MM.1S (cell line): ENCODE measurements around the gene EGFL7.

Experiments used
- DNase-seq: peaks from one replicate; pipeline ENCODE4 v3.0.0-alpha.2; 2015
- H2AFZ ChIP-seq: fragments of 300-600 bp; sonication (generic); 2 replicates; pipeline ENCODE4 v1.6.0; 2016; ENCODE audit warnings: antibody characterized with exemption, low read length
- H3F3A ChIP-seq: fragments of 300-600 bp; sonication (generic); 2 replicates; pipeline ENCODE4 v1.6.1; 2016; ENCODE audit warnings: mild to moderate bottlenecking, antibody characterized with exemption, low read length, moderate library complexity, mixed read lengths; ENCODE audit not compliant: insufficient read depth
- H3K27ac ChIP-seq: fragments of 300-600 bp; sonication (generic); 2 replicates; pipeline ENCODE4 v1.5.1; 2016; ENCODE audit warnings: mild to moderate bottlenecking, low read length
- H3K27me3 ChIP-seq: fragments of 300-600 bp; sonication (generic); replicated peaks from 2 replicates; pipeline ENCODE4 v1.6.0; 2016; ENCODE audit warnings: low read length; ENCODE audit not compliant: insufficient read depth
- H3K36me3 ChIP-seq: fragments of 300-600 bp; sonication (generic); replicated peaks from 2 replicates; pipeline ENCODE4 v1.6.1; 2016; ENCODE audit warnings: mild to moderate bottlenecking, low read length, mixed read lengths; ENCODE audit not compliant: insufficient read depth
- H3K4me1 ChIP-seq: fragments of 300-600 bp; sonication (generic); 2 replicates; pipeline ENCODE4 v1.6.1; 2016; ENCODE audit warnings: low read length, mixed read lengths
- H3K4me2 ChIP-seq: fragments of 300-600 bp; sonication (generic); 2 replicates; pipeline ENCODE4 v1.6.0; 2016; ENCODE audit warnings: low read depth, low read length
- H3K4me3 ChIP-seq: fragments of 300-600 bp; sonication (generic); 2 replicates; pipeline ENCODE4 v1.5.1; 2016; ENCODE audit warnings: low read length, mixed read lengths
- H3K79me2 ChIP-seq: fragments of 300-600 bp; sonication (generic); 2 replicates; pipeline ENCODE4 v1.6.1; 2016; ENCODE audit warnings: mixed run types, low read length, mixed read lengths
- H3K9ac ChIP-seq: fragments of 300-600 bp; sonication (generic); 2 replicates; pipeline ENCODE4 v1.6.1; 2016; ENCODE audit warnings: low read length, mixed read lengths
- H3K9me2 ChIP-seq: fragments of 300-600 bp; sonication (generic); replicated peaks from 2 replicates; pipeline ENCODE4 v1.6.1; 2016; ENCODE audit warnings: mild to moderate bottlenecking, low read length, mixed read lengths; ENCODE audit not compliant: insufficient read depth
- H3K9me3 ChIP-seq: fragments of 300-600 bp; sonication (generic); replicated peaks from 2 replicates; pipeline ENCODE4 v1.6.1; 2016; ENCODE audit warnings: mild to moderate bottlenecking, low read length, mixed read lengths; ENCODE audit not compliant: insufficient read depth
- H4K20me1 ChIP-seq: fragments of 300-600 bp; sonication (generic); 2 replicates; pipeline ENCODE4 v1.6.1; 2016; ENCODE audit warnings: mild to moderate bottlenecking, low read length, moderate library complexity, mixed read lengths; ENCODE audit not compliant: insufficient read depth
- EZH2 ChIP-seq: fragments of 300-600 bp; sonication (generic); optimal IDR thresholded peaks from 2 replicates; pipeline ENCODE3; 2017; ENCODE audit warnings: low read depth, mild to moderate bottlenecking, antibody characterized with exemption, low read length, mixed read lengths
- EZH2phosphoT487 ChIP-seq: fragments of 300-600 bp; sonication (generic); IDR thresholded peaks from 2 replicates; pipeline ENCODE4 v1.6.1; 2018; ENCODE audit warnings: antibody characterized with exemption, low read length
- TF ChIP-seq, protein P1 (sequence below): fragments of 300-600 bp; sonication (generic); IDR thresholded peaks from 2 replicates; pipeline ENCODE4 v1.5.1; 2016; ENCODE audit warnings: antibody characterized with exemption, low read length, mixed read lengths

Gene EGFL7

GRCh38 chr9:136718345-136719194 lies 55.9 kb downstream of the EGFL7 start:
- Histone ChIP-seq H3K36me3 (no peaks in the 10 kb centered on the region; the same call in 1 of the 2 replicates), H3K4me1 (no peaks in the 10 kb centered on the region), H3K9ac (no peak overlapping the region), H3K27ac (no peak overlapping the region), H3F3A (peaks cover 7% of the 10 kb centered on the region), H3K27me3 (peaks cover 49% of the 10 kb centered on the region), H3K9me2 (no peaks in the 10 kb centered on the region), H3K4me2 (no peak overlapping the region), H2AFZ (no peak overlapping the region), H3K9me3 (no peaks in the 10 kb centered on the region), H3K4me3 (no peak overlapping the region), H3K79me2 (no peaks in the 10 kb centered on the region), H4K20me1 (peaks cover 14% of the 10 kb centered on the region)
- DNase-seq: no peak
- TF ChIP-seq EZH2phosphoT487 (no peak), EZH2 (no peak)
- TF ChIP-seq, protein P1, sequence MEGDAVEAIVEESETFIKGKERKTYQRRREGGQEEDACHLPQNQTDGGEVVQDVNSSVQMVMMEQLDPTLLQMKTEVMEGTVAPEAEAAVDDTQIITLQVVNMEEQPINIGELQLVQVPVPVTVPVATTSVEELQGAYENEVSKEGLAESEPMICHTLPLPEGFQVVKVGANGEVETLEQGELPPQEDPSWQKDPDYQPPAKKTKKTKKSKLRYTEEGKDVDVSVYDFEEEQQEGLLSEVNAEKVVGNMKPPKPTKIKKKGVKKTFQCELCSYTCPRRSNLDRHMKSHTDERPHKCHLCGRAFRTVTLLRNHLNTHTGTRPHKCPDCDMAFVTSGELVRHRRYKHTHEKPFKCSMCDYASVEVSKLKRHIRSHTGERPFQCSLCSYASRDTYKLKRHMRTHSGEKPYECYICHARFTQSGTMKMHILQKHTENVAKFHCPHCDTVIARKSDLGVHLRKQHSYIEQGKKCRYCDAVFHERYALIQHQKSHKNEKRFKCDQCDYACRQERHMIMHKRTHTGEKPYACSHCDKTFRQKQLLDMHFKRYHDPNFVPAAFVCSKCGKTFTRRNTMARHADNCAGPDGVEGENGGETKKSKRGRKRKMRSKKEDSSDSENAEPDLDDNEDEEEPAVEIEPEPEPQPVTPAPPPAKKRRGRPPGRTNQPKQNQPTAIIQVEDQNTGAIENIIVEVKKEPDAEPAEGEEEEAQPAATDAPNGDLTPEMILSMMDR: no peak

DNA sequence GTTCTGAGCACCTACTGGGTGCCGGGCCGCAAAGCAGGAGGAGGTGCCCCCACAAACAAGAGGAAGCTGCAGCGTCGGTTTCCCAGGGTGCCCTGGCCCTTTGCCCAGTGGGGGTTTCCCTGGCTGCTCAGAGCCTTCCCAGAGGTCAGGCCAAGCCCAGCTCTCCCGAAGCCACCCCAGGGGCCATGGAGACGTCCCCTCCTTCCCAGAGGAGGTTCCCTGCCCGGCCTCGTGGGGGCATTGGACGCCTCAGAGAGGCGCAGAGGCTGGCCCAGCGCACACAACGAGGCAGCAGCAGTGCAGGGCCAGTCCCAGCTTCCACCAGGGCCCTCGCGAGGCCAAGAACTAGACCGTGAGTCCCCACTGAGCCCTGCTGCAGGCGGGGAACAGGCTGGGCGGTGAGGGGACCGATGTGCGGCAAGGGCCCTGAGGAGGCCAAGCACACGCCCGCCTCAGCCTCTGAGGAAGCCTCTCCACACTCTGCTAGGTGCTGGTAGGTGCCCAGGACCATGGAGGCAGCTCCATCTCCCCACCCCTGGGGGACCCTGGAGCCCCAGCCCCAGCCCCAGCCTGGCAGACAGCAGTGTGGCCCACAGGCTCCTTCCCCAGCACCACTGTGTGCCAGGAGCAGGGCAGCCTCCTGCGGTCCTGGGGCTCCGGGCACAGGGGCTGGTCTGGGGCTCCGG lies 56.6 kb downstream of the EGFL7 start:
- no peaks in the 10 kb centered on the region for H3K9me3 ChIP-seq
- no peak overlapping the region for H2AFZ ChIP-seq
- no peaks in the 10 kb centered on the region for H3K4me1 ChIP-seq
- no peak overlapping the region for H3K27ac ChIP-seq
- no peaks in the 10 kb centered on the region for H3K79me2 ChIP-seq
- no peak overlapping the region for H3K4me3 ChIP-seq
- no peaks in the 10 kb centered on the region; the same call in 1 of the 2 replicates for H3K36me3 ChIP-seq
- H3K4me2 ChIP-seq: no peak overlapping the region
- TF ChIP-seq, protein P1: no peak
- no peak for TF ChIP-seq EZH2
- TF ChIP-seq EZH2phosphoT487: no peak
- peaks cover 22% of the 10 kb centered on the region for H4K20me1 ChIP-seq
- no peak for DNase-seq
- peaks cover 42% of the 10 kb centered on the region for H3K27me3 ChIP-seq
- no peaks in the 10 kb centered on the region for H3K9me2 ChIP-seq
- peaks cover 13% of the 10 kb centered on the region for H3F3A ChIP-seq
- H3K9ac ChIP-seq: no peak overlapping the region

DNA sequence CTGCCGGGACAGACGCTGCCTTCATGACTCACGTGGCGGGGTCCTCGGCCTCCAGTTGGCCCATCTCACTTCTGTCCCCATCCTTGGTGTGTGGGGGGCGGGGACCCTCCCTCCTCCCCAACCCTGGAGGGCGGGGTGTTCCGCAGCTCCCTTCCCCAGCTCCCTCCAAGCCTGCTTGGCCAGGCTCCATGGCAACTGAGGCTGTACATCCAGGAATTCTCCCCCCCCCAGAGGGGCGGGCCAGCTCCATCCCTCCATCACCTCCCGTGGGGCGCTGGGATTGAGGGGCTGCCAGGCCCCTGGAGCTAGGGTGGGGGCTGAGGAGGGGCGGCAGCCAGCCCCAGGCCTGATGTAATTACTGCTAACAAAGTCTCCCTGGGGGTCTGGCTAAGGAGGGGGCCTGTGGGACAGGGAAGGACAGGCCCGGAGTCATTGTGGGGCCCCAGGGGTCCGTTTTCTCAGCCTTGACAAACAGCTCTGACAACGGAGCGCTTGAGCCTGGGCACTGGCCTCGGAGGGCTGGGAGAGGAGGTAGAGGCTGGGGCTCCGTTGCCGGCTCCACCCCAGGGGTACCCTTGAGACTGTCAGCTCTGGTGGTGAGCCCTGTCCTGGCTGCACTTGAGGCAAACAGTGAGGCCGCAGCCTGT lies 57.7 kb downstream of the EGFL7 start:
- Histone ChIP-seq H3K4me3 (no peak overlapping the region), H3K4me2 (no peak overlapping the region), H3K9me3 (no peaks in the 10 kb centered on the region), H3K27ac (no peak overlapping the region), H2AFZ (no peak overlapping the region), H3K9me2 (no peaks in the 10 kb centered on the region), H3K9ac (no peak overlapping the region), H3K27me3 (peaks cover 31% of the 10 kb centered on the region), H3K79me2 (peaks cover 2% of the 10 kb centered on the region), H4K20me1 (peaks cover 28% of the 10 kb centered on the region), H3K36me3 (no peaks in the 10 kb centered on the region; the same call in 1 of the 2 replicates), H3F3A (peaks cover 20% of the 10 kb centered on the region), H3K4me1 (no peaks in the 10 kb centered on the region)
- no peak for TF ChIP-seq EZH2
- TF ChIP-seq, protein P1: no peak
- no peak for TF ChIP-seq EZH2phosphoT487
- no peak for DNase-seq
